Stimulated activated naive CD8-positive, alpha-beta T cell treated with anti-CD3 and anti-CD28 coated beads, Interleukin-15, amount 100 ng/mL, for 72 hours (primary cell): ENCODE results near the gene FOXN3.

Experiments used
- ATAC-seq: fragments of 150-1000 bp; cut with Tn5 transposase; 2 replicates; pipeline ENCODE4 v1.10.0; 2021; ENCODE audit warnings: mild to moderate bottlenecking, moderate library complexity
- DNase-seq, 2 donors: peaks; one replicate each; pipeline ENCODE4 v3.0.0; 2021 to 2022
- H3K27ac Mint-ChIP-seq, 2 donors: one replicate each; pipeline ENCODE4 v1.8.0; 2022; ENCODE audit warnings: mild to moderate bottlenecking in 2 of 2, mixed read lengths in 2 of 2, moderate library complexity in 2 of 2
- H3K27me3 Mint-ChIP-seq: one replicate; pipeline ENCODE4 v1.8.0; 2022; ENCODE audit warnings: mixed read lengths
- H3K4me1 Mint-ChIP-seq: one replicate; pipeline ENCODE4 v1.8.0; 2022; ENCODE audit warnings: mild to moderate bottlenecking, mixed read lengths
- H3K4me3 Mint-ChIP-seq, 2 donors: one replicate each; pipeline ENCODE4 v1.8.0; 2022; ENCODE audit warnings: mild to moderate bottlenecking in 2 of 2, mixed read lengths in 2 of 2, moderate library complexity in 1 of 2
- H3K9me3 Mint-ChIP-seq, 2 donors: one replicate each; pipeline ENCODE4 v1.8.0; 2022; ENCODE audit warnings: mixed read lengths in 2 of 2

Gene FOXN3, protein sequence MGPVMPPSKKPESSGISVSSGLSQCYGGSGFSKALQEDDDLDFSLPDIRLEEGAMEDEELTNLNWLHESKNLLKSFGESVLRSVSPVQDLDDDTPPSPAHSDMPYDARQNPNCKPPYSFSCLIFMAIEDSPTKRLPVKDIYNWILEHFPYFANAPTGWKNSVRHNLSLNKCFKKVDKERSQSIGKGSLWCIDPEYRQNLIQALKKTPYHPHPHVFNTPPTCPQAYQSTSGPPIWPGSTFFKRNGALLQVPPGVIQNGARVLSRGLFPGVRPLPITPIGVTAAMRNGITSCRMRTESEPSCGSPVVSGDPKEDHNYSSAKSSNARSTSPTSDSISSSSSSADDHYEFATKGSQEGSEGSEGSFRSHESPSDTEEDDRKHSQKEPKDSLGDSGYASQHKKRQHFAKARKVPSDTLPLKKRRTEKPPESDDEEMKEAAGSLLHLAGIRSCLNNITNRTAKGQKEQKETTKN

GRCh38 chr14:89417091-89417464, at the start of gene FOXN3:
Gene FOXN3, minus strand, starts transcription at chr14:89417233. Its CDS starts 4,757 bp downstream, at chr14:89412476.
- no peaks in the 10 kb centered on the region for H3K9me3 Mint-ChIP-seq
- DNase-seq, result peak; percentile 78 to 83
- ATAC-seq, result peak; percentile 66

DNA sequence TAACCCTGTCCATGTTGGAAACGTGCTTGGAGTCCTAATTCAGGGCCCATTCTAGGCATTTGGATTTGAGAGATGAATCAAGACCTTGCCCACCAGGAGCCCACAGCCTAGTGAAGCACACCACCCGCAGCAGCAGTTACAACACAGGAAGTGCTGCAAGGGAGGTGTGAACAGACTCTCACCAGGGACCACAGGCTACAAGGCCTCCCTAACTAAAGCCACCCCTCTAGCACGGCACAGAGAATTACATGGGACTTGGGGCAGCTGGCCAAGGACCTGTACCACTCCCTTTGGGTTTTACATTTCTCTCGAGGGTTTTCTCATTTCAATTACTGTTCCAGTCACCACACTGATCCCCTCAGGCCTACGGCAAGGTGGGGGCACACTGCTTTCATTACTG, 49.5 kb upstream of the FOXN3 start:
- ATAC-seq (peak; percentile 99), DNase-seq (peak; percentile 33 to 53)
- Mint-ChIP-seq H3K27ac (peak overlapping the region; percentile 50 to 90), H3K4me3 (peak overlapping the region; percentile 32 to 50), H3K4me1 (peaks cover 53% of the 10 kb centered on the region), H3K9me3 (peaks cover 0 to 6% of the 10 kb centered on the region in 2 donors), H3K27me3 (no peaks in the 10 kb centered on the region)

More at GRCh38 chr14:89417091-89417464, at the start of gene FOXN3:
- Mint-ChIP-seq H3K4me3 (peak within 1 kb of the TSS; percentile 91 to 93), H3K4me1 (peaks cover 76% of the 10 kb centered on the region), H3K27ac (peak within 1 kb of the TSS; percentile 95 to 98), H3K27me3 (no peaks in the 10 kb centered on the region)

DNA sequence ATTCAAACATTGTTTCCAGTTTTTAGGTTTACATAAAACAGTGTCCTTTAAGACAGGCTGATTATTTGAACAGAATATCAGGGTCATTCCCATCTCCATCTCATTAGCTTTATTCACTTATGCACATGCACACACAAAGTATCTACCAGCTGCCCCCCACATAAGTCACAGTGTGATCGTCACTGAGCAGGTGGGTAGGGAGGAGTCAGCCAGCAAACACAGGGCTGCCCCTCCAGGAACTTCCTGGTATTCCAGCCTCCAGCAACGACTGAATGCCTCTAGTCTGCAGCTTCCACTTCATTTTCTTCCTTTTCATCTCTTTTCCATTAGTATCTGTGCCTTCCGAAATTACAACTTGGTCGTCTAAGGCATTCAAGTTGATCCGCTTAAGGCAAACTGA, 48.8 kb upstream of the FOXN3 start:
- H3K9me3 Mint-ChIP-seq, result peaks cover 0 to 6% of the 10 kb centered on the region in 2 donors
- no peak for DNase-seq
- no peak overlapping the region for H3K4me3 Mint-ChIP-seq
- no peaks in the 10 kb centered on the region for H3K27me3 Mint-ChIP-seq
- no peak for ATAC-seq
- H3K4me1 Mint-ChIP-seq, result peaks cover 56% of the 10 kb centered on the region
- peak overlapping the region in 1 of 2 donors; percentile 61 for H3K27ac Mint-ChIP-seq

GRCh38 chr14:89461256-89461655, 44.2 kb upstream of the FOXN3 start:
- H3K9me3 Mint-ChIP-seq, result peaks cover 0 to 5% of the 10 kb centered on the region in 2 donors
- H3K4me1 Mint-ChIP-seq, result peaks cover 25% of the 10 kb centered on the region
- ATAC-seq (no peak), DNase-seq (no peak)
- H3K27ac Mint-ChIP-seq, result no peak overlapping the region
- H3K27me3 Mint-ChIP-seq, result no peaks in the 10 kb centered on the region
- no peak overlapping the region for H3K4me3 Mint-ChIP-seq

DNA sequence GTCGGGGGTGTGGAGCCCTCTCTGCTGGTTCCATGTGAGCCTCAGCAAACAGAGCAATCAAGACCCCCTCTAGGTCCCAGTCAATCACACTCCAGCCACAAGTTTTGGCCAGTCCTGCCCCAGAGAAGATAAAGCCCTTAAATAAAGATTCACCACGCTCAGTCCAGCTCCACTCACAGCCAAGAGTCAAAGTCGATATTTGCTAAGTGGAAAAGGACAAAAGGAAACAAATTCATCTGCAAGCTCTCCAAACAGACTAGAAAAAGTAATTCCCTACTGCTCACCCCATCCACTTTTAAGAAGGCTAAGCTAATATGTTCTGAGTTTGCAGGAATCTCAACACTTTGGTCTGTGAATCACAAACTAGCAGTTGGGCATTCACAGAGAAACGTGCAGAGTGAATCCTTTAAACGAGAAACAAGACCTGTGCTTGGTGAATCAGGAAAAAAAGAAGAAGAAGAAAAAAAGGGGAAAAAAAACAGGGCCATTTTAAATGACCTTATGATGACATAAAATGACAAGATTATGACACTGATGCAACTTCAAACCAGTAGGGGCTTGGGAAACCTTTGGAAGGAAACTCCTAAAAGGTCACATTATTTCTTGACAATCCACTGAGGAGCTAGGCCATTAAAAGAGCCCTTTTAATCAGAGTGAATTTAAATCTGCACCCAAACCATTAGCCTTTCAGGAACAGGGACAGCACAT, 41.8 kb upstream of the FOXN3 start:
- H3K27ac Mint-ChIP-seq, result peak overlapping the region in 1 of 2 donors; percentile 2
- no peak for ATAC-seq
- H3K27me3 Mint-ChIP-seq, result no peaks in the 10 kb centered on the region

GRCh38 chr14:89457007-89457406, 40.0 kb upstream of the FOXN3 start:
- no peak overlapping the region for H3K4me3 Mint-ChIP-seq
- H3K9me3 Mint-ChIP-seq, result no peaks in the 10 kb centered on the region
- no peak for DNase-seq
- no peak for ATAC-seq
- H3K27me3 Mint-ChIP-seq, result no peaks in the 10 kb centered on the region
- H3K4me1 Mint-ChIP-seq, result peaks cover 26% of the 10 kb centered on the region
- H3K27ac Mint-ChIP-seq, result no peak overlapping the region

More for the DNA sequence above, 41.8 kb upstream of the FOXN3 start:
- Mint-ChIP-seq H3K9me3 (no peaks in the 10 kb centered on the region), H3K4me1 (peaks cover 26% of the 10 kb centered on the region), H3K4me3 (no peak overlapping the region)
- no peak for DNase-seq

GRCh38 chr14:89455412-89455811, 38.4 kb upstream of the FOXN3 start:
- no peaks in the 10 kb centered on the region for H3K27me3 Mint-ChIP-seq
- no peak for ATAC-seq
- no peak for DNase-seq
- H3K4me1 Mint-ChIP-seq, result peaks cover 17% of the 10 kb centered on the region
- H3K9me3 Mint-ChIP-seq, result no peaks in the 10 kb centered on the region
- H3K27ac Mint-ChIP-seq, result no peak overlapping the region
- no peak overlapping the region for H3K4me3 Mint-ChIP-seq

DNA sequence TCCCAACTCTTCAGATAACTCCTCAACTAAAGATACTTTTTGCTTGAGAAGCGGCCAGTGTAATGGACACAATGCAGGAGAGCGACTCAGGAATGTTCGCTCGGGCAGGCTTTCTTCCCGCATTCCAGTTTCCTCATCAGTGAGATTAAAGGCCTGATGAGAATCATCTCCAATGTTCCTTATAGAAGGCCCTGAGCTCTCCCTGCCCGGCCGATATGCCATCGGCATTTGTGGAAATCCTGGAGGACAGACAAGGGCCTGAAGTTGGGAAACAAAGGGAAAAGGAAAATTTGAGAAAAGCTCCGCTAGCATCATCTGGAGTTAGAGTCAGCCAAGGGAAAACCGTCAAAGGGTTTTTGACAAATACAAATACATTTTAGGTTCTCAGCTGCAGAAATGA, 38.0 kb upstream of the FOXN3 start:
- Mint-ChIP-seq H3K27ac (no peak overlapping the region), H3K9me3 (no peaks in the 10 kb centered on the region), H3K4me3 (no peak overlapping the region), H3K27me3 (no peaks in the 10 kb centered on the region), H3K4me1 (peaks cover 13% of the 10 kb centered on the region)
- DNase-seq (no peak), ATAC-seq (no peak)

GRCh38 chr14:89452281-89452680, 35.2 kb upstream of the FOXN3 start:
- Mint-ChIP-seq H3K27ac (no peak overlapping the region), H3K4me1 (peaks cover 30% of the 10 kb centered on the region), H3K4me3 (no peak overlapping the region), H3K27me3 (no peaks in the 10 kb centered on the region), H3K9me3 (no peaks in the 10 kb centered on the region)
- DNase-seq (no peak), ATAC-seq (no peak)

- DNase-seq (no peak), ATAC-seq (no peak)
- no peaks in the 10 kb centered on the region for H3K27me3 Mint-ChIP-seq
- H3K27ac Mint-ChIP-seq, result no peak overlapping the region
- H3K9me3 Mint-ChIP-seq, result no peaks in the 10 kb centered on the region
- peaks cover 38% of the 10 kb centered on the region for H3K4me1 Mint-ChIP-seq
- H3K4me3 Mint-ChIP-seq, result no peak overlapping the region
Measured at GRCh38 chr14:89451229-89451628, 34.2 kb upstream of the FOXN3 start.

- DNase-seq, result no peak
- Mint-ChIP-seq H3K4me3 (peak overlapping the region in 1 of 2 donors; percentile 48), H3K27me3 (no peaks in the 10 kb centered on the region), H3K27ac (peak overlapping the region in 1 of 2 donors; percentile 43), H3K9me3 (no peaks in the 10 kb centered on the region), H3K4me1 (peaks cover 63% of the 10 kb centered on the region)
- ATAC-seq, result no peak
Measured at GRCh38 chr14:89447182-89447944, 30.3 kb upstream of the FOXN3 start.

GRCh38 chr14:89445273-89445973, 28.4 kb upstream of the FOXN3 start:
- ATAC-seq (peak; percentile 94), DNase-seq (peak in 1 of 2 donors; percentile 55)
- Mint-ChIP-seq H3K4me1 (peaks cover 78% of the 10 kb centered on the region), H3K27me3 (no peaks in the 10 kb centered on the region), H3K9me3 (no peaks in the 10 kb centered on the region), H3K27ac (peak overlapping the region in 1 of 2 donors; percentile 91), H3K4me3 (peak overlapping the region in 1 of 2 donors; percentile 47)

DNA sequence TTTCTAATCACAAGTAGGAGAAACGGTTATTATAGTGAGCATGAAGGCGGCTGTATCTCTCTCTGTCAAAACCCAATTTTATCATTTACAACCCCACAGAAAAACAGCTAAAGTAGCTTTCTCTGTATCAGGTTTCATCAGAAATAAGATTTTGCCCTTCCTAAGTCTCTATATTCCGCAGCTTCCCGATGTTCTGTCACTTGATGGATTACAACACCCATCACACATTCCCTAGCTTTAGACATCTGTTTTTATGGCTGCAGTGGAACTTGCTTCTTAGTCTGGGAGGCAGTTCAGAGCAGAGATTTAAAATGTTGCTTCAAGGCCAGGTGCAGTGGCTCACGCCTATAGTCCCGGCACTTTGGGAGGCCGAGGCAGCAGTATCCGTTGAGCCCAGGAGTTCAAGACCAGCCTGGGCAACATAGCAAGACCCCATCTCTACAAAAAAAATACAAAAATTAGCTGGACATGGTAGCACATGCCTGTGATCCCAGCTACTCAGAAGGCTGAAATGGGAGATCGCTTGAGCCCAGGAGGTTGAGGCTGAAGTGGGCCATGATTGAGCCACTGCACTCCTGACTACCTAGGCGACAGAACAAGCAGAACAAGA, 27.6 kb upstream of the FOXN3 start:
- H3K4me1 Mint-ChIP-seq, result peaks cover 86% of the 10 kb centered on the region
- peak overlapping the region; percentile 10 to 46 for H3K4me3 Mint-ChIP-seq
- ATAC-seq, result no peak
- H3K27ac Mint-ChIP-seq, result peak overlapping the region in 1 of 2 donors; percentile 62
- DNase-seq, result no peak
- H3K9me3 Mint-ChIP-seq, result no peaks in the 10 kb centered on the region
- no peaks in the 10 kb centered on the region for H3K27me3 Mint-ChIP-seq

DNA sequence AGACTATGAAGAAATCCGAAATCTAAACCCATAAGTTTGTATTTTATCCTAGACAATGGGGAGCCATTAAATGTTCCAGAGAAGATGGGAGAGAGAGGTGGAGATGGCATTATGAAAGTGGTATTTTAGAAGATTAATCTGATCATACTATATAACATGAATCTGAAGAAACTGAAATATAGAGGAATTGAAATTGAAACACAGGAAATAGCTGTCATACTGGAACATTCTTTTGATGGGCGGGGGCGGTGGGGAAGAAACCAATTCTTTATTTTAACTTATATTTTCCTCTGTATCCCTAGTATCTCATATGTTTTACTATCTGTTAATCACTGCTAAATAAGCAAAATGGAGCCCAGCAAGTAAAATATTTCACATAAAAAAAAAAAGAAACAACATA, 27.0 kb upstream of the FOXN3 start:
- H3K27me3 Mint-ChIP-seq, result no peaks in the 10 kb centered on the region
- no peaks in the 10 kb centered on the region for H3K9me3 Mint-ChIP-seq
- peak overlapping the region; percentile 14 to 62 for H3K27ac Mint-ChIP-seq
- H3K4me3 Mint-ChIP-seq, result peak overlapping the region; percentile 46 to 69
- DNase-seq (no peak), ATAC-seq (peak; percentile 31)
- H3K4me1 Mint-ChIP-seq, result peaks cover 82% of the 10 kb centered on the region
